OCI-LY3 (cell line): Measurements from ENCODE around the gene CHMP6.

ENCODE experiments used
- H2AFZ ChIP-seq: fragments of 200-600, 300-600 bp; shearing (Covaris generic); 2 replicates; pipeline ENCODE4 v1.6.0; 2014; ENCODE audit warnings: antibody characterized with exemption, low read depth, low read length
- H3K27ac ChIP-seq: fragments of 200-600, 300-600 bp; sonication (generic); 2 replicates; pipeline ENCODE4 v1.5.1; 2014; ENCODE audit warnings: mild to moderate bottlenecking, low read length, moderate library complexity, mixed read lengths
- H3K27me3 ChIP-seq: fragments of 200-600, 300-600 bp; sonication (generic); 2 replicates; pipeline ENCODE4 v1.6.1; 2014; ENCODE audit warnings: low read depth, low read length, mixed read lengths
- H3K36me3 ChIP-seq: fragments of 200-600, 300-600 bp; sonication (generic); replicated peaks from 2 replicates; pipeline ENCODE3; 2014; ENCODE audit warnings: low read depth, low read length, mixed read lengths
- H3K4me1 ChIP-seq: fragments of 300-600, 200-600 bp; sonication (generic); 2 replicates; pipeline ENCODE4 v1.6.1; 2014; ENCODE audit warnings: low read length, mixed read lengths
- H3K4me2 ChIP-seq: fragments of 200-600, 300-600 bp; sonication (generic); 2 replicates; pipeline ENCODE4 v1.6.1; 2014; ENCODE audit warnings: low read length, mixed read lengths
- H3K4me3 ChIP-seq: fragments of 300-600, 200-600 bp; sonication (generic); 2 replicates; pipeline ENCODE4 v1.5.1; 2014; ENCODE audit warnings: antibody characterized with exemption, mild to moderate bottlenecking, low read length, moderate library complexity
- H3K79me2 ChIP-seq: fragments of 300-600, 200-600 bp; shearing (Covaris generic); 2 replicates; pipeline ENCODE4 v1.6.1; 2014; ENCODE audit warnings: mild to moderate bottlenecking, low read length, mixed read lengths
- H3K9ac ChIP-seq: fragments of 300-600, 200-600 bp; shearing (Covaris generic); 2 replicates; pipeline ENCODE4 v1.6.0; 2014; ENCODE audit warnings: mild to moderate bottlenecking, low read length, moderate library complexity
- H3K9me3 ChIP-seq: fragments of 200-600, 300-600 bp; shearing (Covaris generic); 2 replicates; pipeline ENCODE4 v1.6.1; 2014; ENCODE audit warnings: low read length, mixed read lengths; ENCODE audit not compliant: insufficient read depth
- H4K20me1 ChIP-seq: fragments of 200-600, 300-600 bp; sonication (generic); 2 replicates; pipeline ENCODE4 v1.6.1; 2016; ENCODE audit warnings: low read length, mixed read lengths; ENCODE audit not compliant: insufficient read depth
- EZH2phosphoT487 ChIP-seq: fragments of 200-600 bp; shearing (Covaris generic); IDR thresholded peaks from 2 replicates; pipeline ENCODE4 v1.6.1; 2018; ENCODE audit warnings: antibody characterized with exemption, mixed run types, low read depth
- TF ChIP-seq, protein P1 (sequence below): fragments of 200-600, 300-600 bp; sonication (generic); IDR thresholded peaks from 2 replicates; pipeline ENCODE4 v1.5.1; 2014; ENCODE audit warnings: antibody characterized with exemption, low read length, low read depth

The CHMP6 gene

DNA sequence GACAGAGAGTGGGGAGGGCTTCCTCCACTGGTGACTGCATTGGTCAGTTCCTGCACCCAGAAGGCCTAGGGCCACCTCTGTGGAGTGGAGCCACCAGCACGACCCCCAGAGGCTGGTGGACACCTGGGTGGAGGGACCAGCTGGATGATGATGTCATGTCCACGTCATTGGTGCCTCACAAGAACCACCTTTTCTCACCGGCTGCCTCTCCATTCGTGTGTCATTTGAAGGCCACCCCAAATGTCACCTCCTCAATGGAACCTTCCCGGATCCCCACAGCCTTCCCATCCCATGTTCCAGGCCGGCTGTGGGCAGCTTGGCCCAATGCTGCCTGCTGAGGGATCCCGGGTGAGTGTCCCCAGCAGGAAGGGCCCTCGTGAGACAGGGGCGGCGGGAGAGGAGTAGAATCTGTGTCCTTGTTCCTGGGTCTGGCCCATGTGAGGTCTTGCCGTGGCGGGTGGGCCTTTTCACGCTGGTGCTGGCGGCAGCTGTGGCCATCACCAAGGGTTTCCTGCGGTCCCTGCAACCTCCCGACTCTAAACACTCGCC is 9.1 kb upstream of the CHMP6 start:
- H4K20me1 ChIP-seq: no peaks in the 10 kb centered on the region
- H3K4me2 ChIP-seq: no peak overlapping the region
- no peaks in the 10 kb centered on the region for H3K79me2 ChIP-seq
- peaks cover 11% of the 10 kb centered on the region for H3K27me3 ChIP-seq
- no peaks in the 10 kb centered on the region for H3K9me3 ChIP-seq
- no peak overlapping the region for H3K4me3 ChIP-seq
- H2AFZ ChIP-seq: no peak overlapping the region
- peaks cover 2% of the 10 kb centered on the region; the same call in 1 of the 2 replicates for H3K4me1 ChIP-seq
- no peak overlapping the region for H3K27ac ChIP-seq
- TF ChIP-seq, protein P1, sequence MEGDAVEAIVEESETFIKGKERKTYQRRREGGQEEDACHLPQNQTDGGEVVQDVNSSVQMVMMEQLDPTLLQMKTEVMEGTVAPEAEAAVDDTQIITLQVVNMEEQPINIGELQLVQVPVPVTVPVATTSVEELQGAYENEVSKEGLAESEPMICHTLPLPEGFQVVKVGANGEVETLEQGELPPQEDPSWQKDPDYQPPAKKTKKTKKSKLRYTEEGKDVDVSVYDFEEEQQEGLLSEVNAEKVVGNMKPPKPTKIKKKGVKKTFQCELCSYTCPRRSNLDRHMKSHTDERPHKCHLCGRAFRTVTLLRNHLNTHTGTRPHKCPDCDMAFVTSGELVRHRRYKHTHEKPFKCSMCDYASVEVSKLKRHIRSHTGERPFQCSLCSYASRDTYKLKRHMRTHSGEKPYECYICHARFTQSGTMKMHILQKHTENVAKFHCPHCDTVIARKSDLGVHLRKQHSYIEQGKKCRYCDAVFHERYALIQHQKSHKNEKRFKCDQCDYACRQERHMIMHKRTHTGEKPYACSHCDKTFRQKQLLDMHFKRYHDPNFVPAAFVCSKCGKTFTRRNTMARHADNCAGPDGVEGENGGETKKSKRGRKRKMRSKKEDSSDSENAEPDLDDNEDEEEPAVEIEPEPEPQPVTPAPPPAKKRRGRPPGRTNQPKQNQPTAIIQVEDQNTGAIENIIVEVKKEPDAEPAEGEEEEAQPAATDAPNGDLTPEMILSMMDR: no peak
- no peak for TF ChIP-seq EZH2phosphoT487
- H3K9ac ChIP-seq: no peak overlapping the region
- no peaks in the 10 kb centered on the region for H3K36me3 ChIP-seq

DNA sequence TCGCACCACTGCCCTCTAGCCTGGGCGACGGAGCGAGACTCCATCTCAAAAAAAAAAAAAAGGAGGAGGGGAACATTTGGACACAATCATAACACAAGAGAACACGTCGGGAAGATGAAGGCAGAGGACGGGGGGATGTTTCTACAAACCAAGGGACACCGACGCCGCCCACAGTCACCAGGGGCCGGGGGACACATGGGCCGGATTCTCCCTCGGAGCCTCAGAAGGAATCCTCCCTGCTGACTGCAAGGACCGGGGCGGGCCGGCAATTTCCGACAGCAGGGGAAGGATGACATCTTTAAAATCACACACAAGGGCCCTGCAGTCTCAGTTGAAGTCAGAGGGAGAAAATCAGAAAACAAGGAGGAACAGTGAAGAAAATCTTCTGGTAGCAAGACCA is 8.1 kb upstream of the CHMP6 start:
- Histone ChIP-seq H3K27ac (no peak overlapping the region), H3K36me3 (no peaks in the 10 kb centered on the region), H3K79me2 (no peaks in the 10 kb centered on the region), H3K4me3 (no peak overlapping the region), H3K27me3 (peaks cover 20% of the 10 kb centered on the region), H3K9ac (no peak overlapping the region), H2AFZ (no peak overlapping the region), H3K4me2 (no peak overlapping the region), H3K4me1 (peaks cover 7% of the 10 kb centered on the region; the same call in 1 of the 2 replicates), H3K9me3 (no peaks in the 10 kb centered on the region), H4K20me1 (no peaks in the 10 kb centered on the region)
- no peak for TF ChIP-seq EZH2phosphoT487
- TF ChIP-seq, protein P1: no peak

DNA sequence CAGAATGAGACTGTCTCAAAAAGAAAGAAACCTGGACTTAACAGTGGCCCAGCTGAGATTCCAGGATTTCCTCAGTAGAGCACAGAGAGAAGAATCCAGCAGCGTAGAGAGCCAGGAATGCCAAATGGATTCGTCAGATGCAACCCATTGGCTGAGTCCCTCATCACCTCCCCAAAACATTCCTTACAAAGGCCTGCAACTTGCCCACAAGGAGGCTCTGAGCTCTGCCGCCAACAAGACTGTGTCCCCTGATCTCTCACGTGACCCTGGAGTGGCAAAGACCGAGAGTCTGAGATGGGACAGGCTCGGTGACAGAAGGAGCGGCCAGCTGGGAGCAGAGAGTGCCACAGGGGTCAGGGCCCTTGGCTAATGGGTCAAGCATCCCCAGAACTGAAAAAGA is 6.9 kb upstream of the CHMP6 start:
- Histone ChIP-seq H3K36me3 (no peaks in the 10 kb centered on the region), H3K9me3 (no peaks in the 10 kb centered on the region), H3K4me1 (peaks cover 7% of the 10 kb centered on the region), H3K4me3 (no peak overlapping the region), H3K4me2 (no peak overlapping the region), H3K79me2 (no peaks in the 10 kb centered on the region), H2AFZ (no peak overlapping the region), H4K20me1 (no peaks in the 10 kb centered on the region), H3K27ac (no peak overlapping the region), H3K27me3 (peaks cover 20% of the 10 kb centered on the region), H3K9ac (no peak overlapping the region)
- no peak for TF ChIP-seq EZH2phosphoT487
- TF ChIP-seq, protein P1: no peak

DNA sequence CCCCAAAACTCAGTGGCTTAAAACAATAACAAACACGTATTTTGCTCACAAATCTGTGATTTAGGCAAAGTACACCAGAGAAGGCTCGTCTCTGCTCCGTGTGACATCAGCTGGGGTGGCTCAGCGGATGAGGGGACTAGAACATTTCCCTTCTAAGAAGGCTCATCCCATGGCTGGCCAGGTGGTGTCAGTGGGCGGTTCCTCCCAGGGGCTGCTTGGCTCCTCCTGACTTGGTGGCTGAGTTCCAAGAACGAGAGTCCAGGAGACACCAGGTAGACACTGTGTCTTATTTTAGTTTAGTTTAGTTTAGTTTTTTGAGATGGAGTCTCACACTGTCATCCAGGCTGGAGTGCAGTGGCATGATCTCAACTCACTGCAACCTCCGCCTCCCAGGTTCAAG is 5.6 kb upstream of the CHMP6 start:
- Histone ChIP-seq H3K4me3 (no peak overlapping the region), H3K36me3 (no peaks in the 10 kb centered on the region), H3K27ac (no peak overlapping the region), H4K20me1 (no peaks in the 10 kb centered on the region), H3K4me1 (peaks cover 11% of the 10 kb centered on the region), H3K27me3 (peaks cover 20% of the 10 kb centered on the region), H3K9ac (no peak overlapping the region), H3K9me3 (no peaks in the 10 kb centered on the region), H2AFZ (no peak overlapping the region), H3K4me2 (no peak overlapping the region), H3K79me2 (no peaks in the 10 kb centered on the region)
- no peak for TF ChIP-seq EZH2phosphoT487
